ENCODE data around the gene TMEM108.

The TMEM108 gene

GRCh38 chr3:133439563-133439962 lies 401.4 kb downstream of the TMEM108 start:
- DNase-seq, result no peak

GRCh38 chr3:133440652-133441051 lies 402.5 kb downstream of the TMEM108 start:
- DNase-seq, result no peak

DNA sequence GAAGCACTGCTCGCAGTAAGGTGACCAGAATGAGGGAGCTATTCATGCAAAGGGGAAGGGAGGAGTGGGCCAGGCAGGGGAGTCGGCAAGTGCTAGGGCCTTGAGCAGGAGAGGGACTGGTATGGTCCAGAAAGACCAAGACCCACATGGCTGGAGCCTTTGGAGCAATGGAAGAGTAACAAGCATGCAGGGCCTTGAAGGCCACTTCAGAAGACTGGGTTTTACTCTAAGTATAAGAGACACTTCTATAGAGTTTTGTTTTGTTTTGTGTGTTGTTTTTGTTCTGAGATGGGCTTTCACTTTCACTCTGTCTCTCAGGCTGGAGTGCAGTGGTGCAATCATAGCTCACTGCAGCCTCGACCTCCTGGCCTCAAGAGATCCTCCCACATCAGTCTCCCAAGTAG lies 403.7 kb downstream of the TMEM108 start:
- no peak for DNase-seq

DNA sequence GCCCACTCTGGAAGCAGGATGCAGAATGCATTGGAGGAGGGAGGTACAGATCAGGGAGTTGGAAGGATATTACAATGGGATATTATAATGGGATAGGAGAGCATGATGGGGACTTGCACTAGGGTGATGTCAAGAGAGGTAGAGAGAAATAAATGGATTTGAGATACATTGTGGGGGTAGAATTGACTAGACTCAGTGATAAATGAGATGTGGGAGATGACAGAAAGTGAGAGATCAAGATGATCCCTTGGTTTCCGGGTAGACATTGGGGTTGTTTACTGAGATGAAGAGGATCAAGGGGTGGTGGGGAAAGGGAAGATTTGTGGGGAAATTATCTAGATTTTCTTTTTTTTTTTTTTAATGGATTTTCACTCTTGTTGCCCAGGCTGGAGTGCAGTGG lies 404.3 kb downstream of the TMEM108 start:
- DNase-seq, result no peak

DNA sequence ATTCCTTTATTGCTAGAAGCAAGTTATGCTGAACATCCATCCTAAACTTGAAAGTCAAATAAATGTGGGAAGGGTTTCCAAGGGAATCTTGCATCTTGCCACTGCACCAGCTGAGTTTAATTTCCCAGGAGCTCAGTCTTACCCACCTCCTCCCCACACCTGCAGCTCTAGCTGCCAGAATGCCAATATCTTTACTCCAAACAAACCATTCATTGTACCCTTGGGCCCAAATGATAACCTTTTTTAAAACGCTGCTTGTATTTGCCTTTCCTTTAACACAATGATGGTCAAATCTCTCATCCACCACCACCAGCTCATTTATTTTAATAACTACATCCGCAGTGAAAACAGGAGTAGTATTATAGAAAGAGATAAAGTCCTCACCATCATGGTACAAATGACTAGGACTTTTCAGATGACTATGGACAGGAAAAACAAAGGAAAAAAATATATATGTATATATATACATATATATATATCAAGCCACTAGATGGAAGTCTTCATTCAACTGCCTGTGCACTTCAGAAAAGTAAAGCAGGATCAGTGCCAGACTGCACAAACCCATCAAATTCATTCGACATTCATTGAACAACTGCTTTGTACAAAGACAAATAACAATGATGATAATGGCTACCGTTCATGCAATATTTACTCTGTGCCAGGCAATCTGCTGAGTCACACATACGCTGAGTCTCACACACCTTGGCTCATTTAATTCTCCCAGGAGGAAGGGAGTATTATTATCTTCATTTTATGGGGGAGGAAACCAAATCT lies 405.6 kb downstream of the TMEM108 start:
- DNase-seq, result no peak

GRCh38 chr3:133444423-133444774 lies 406.2 kb downstream of the TMEM108 start:
- DNase-seq, result no peak

DNA sequence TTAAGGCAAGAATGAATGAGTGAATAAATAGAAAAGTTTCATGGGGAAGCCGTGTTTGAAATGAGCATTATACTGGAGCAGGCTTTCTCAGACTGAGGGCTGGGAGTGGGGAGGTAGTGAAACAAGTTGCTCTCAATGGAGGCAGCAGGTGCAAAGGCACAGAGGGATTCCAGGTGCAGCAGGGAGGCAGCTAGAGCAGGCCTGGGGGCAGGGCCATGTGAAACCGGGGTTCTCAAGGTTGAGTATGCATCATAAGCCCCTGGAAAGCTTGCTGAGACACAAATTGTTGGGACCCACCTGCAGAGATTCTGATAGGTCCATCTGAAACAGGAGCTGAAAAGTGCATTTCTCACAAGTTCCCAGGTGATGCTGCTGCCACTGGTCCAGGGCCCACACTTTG lies 406.9 kb downstream of the TMEM108 start:
- no peak for DNase-seq

All from femur (tissue), 1 donor.